Testis (tissue), 3 donors: ENCODE data around the gene FOXL2NB. TPM values are rescaled to one million over a fixed set of nuclear protein-coding genes. Genes with fewer than 3 reads are reported as not detected.

ENCODE experiments used
- DNase-seq: peaks from one replicate; pipeline ENCODE4 v3.0.0-alpha.2; 2019
- H3K27ac ChIP-seq, 2 donors: fragments of 200-600 bp; sonication (generic); one replicate each; pipeline ENCODE4 v1.5.1; 2019
- H3K27me3 ChIP-seq: fragments of 200-600 bp; sonication (generic); one replicate; pipeline ENCODE4 v1.5.1; 2019
- H3K36me3 ChIP-seq: fragments of 200-600 bp; sonication (generic); one replicate; pipeline ENCODE4 v1.5.1; 2017; ENCODE audit warnings: low read depth; ENCODE audit errors: missing control alignments
- H3K4me1 ChIP-seq: fragments of 200-600 bp; sonication (generic); one replicate; pipeline ENCODE4 v1.5.1; 2019
- H3K4me3 ChIP-seq, 2 donors: fragments of 200-600 bp; sonication (generic); one replicate each; pipeline ENCODE4 v1.5.1; 2017 to 2019
- H3K9me3 ChIP-seq: fragments of 200-600 bp; sonication (generic); one replicate; pipeline ENCODE4 v1.5.1; 2017
- POLR2A ChIP-seq: fragments of 450-650 bp; IDR thresholded peaks from one replicate; pipeline ENCODE4 v1.6.1; 2017; ENCODE audit warnings: antibody characterized with exemption, mild to moderate bottlenecking, moderate library complexity
- WGBS, 2 donors: methylation state at CpG; one replicate each; pipeline ENCODE4 v1.1.5; 2018; 5-methylcytosine and 5-hydroxymethylcytosine counted together
- intact Hi-C: fragments of 100-400 bp; cut with DNase I; formaldehyde crosslinking; loops from one replicate; pipeline ENCODE4 v1.15.1; 2023; ENCODE audit warnings: low total_unique reads
- polyA plus RNA-seq: library from polyadenylated mRNA; stranded (reverse); fragments of 350-450 nt; fragmentation: Illumina TruSeq; extraction: RNeasy Lipid Tissue Mini Kit (QIAGEN cat#74804); gene quantifications from one replicate; pipeline ENCODE4 v1.2.3, GENCODE V29; 2014; ENCODE audit warnings: low read depth, low replicate concordance; ENCODE audit not compliant: insufficient read depth
- total RNA-seq, 2 donors: library from RNA; depleted of rRNA; stranded (reverse); fragments of >200 nt; gene quantifications; one replicate each; pipeline ENCODE4 v1.2.3, GENCODE V29; 2016
- TF ChIP-seq, protein P1 (sequence below), 3 experiments: fragments of 450-650 bp in 2 of 3; fragments of 200-600 bp in 1 of 3; sonication (generic) in 1 of 3; IDR thresholded peaks; one replicate each; pipeline ENCODE4 v1.5.1; 2016 to 2019; ENCODE audit warnings: antibody characterized with exemption in 3 of 3, mild to moderate bottlenecking in 2 of 3, moderate library complexity in 1 of 3

The FOXL2NB gene
- total and polyA plus RNA-seq, 3 donors from 2014 or later, result 2.3 to 2.8 (median 2.7) TPM

GRCh38 chr3:138972941-138973340 lies 25.9 kb downstream of the FOXL2NB start:
- Histone ChIP-seq H3K27me3 (no peaks in the 10 kb centered on the region), H3K9me3 (no peaks in the 10 kb centered on the region), H3K27ac (no peak overlapping the region), H3K4me1 (no peaks in the 10 kb centered on the region), H3K4me3 (no peak overlapping the region), H3K36me3 (no peaks in the 10 kb centered on the region)
- no peak for TF ChIP-seq POLR2A
- TF ChIP-seq, protein P1, sequence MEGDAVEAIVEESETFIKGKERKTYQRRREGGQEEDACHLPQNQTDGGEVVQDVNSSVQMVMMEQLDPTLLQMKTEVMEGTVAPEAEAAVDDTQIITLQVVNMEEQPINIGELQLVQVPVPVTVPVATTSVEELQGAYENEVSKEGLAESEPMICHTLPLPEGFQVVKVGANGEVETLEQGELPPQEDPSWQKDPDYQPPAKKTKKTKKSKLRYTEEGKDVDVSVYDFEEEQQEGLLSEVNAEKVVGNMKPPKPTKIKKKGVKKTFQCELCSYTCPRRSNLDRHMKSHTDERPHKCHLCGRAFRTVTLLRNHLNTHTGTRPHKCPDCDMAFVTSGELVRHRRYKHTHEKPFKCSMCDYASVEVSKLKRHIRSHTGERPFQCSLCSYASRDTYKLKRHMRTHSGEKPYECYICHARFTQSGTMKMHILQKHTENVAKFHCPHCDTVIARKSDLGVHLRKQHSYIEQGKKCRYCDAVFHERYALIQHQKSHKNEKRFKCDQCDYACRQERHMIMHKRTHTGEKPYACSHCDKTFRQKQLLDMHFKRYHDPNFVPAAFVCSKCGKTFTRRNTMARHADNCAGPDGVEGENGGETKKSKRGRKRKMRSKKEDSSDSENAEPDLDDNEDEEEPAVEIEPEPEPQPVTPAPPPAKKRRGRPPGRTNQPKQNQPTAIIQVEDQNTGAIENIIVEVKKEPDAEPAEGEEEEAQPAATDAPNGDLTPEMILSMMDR (IDR thresholded peaks at IDR 0.05), result no peak
- intact Hi-C loops, result no loop called here
- no peak for DNase-seq
- WGBS, 2 donors, result 87 to 95% methylated on average over 5 of the region's 5 CpGs

- H3K27ac ChIP-seq, result no peak overlapping the region
- no peaks in the 10 kb centered on the region for H3K36me3 ChIP-seq
- no peak for TF ChIP-seq POLR2A
- TF ChIP-seq, protein P1 (IDR thresholded peaks at IDR 0.05), result no peak
- H3K9me3 ChIP-seq, result no peaks in the 10 kb centered on the region
- no peak overlapping the region for H3K4me3 ChIP-seq
- DNase-seq, result no peak
- 81 to 95% methylated on average over 5 of the region's 5 CpGs for WGBS, 2 donors
- no peaks in the 10 kb centered on the region for H3K4me1 ChIP-seq
- H3K27me3 ChIP-seq, result no peaks in the 10 kb centered on the region
- intact Hi-C loops, result no loop called here
These were observed 27.4 kb downstream of the FOXL2NB start for GRCh38 chr3:138974462-138974861.

DNA sequence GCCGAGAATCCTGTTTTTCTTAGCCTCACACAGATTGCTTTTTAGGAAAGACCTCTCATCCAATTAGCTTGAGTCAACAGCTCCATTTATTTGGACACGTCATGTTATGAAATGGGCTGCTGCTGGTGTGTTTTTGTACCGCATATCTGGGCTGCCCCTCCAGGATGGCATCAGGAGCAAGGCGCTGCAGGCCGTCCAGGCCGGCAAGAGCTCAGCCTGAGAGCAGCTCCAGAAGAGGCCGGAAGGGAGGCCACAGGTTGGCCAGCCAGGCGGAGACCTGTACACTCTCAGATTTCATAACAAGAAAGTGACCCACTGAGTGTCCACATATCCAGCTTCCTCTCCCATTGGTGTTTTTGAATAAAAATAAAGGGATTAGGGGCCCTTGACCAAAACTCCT lies 28.3 kb downstream of the FOXL2NB start:
- no peak overlapping the region for H3K27ac ChIP-seq
- WGBS, 2 donors, result 93 to 95% methylated on average over 8 of the region's 8 CpGs
- no peak for DNase-seq
- intact Hi-C loops, result no loop called here
- no peak overlapping the region for H3K4me3 ChIP-seq
- no peak for TF ChIP-seq POLR2A
- TF ChIP-seq, protein P1 (IDR thresholded peaks at IDR 0.05), result no peak
- no peaks in the 10 kb centered on the region for H3K27me3 ChIP-seq
- no peaks in the 10 kb centered on the region for H3K36me3 ChIP-seq
- no peaks in the 10 kb centered on the region for H3K9me3 ChIP-seq
- no peaks in the 10 kb centered on the region for H3K4me1 ChIP-seq

DNA sequence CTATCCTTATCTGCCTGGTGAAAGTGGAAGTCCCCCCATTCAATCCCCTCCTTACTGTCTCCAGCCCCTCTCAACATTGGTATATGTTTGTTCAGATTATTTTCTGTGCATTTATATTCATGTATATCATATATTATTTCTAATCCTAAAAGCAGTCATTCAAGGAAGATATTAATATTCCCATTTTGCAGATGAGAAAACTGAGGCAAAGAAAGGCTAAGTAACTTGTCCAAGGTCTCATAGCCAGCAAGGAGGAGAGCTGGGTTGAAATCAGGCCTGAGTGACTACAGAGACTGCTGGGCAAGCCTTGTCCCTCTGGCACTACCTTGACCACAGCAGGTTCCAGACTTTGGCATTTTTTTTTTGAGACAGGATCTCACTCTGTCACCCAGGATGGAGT lies 29.0 kb downstream of the FOXL2NB start:
- H3K4me3 ChIP-seq, result no peak overlapping the region
- intact Hi-C loops, result no loop called here
- no peak overlapping the region for H3K27ac ChIP-seq
- TF ChIP-seq POLR2A, result no peak
- TF ChIP-seq, protein P1 (IDR thresholded peaks at IDR 0.05), result no peak
- no peaks in the 10 kb centered on the region for H3K4me1 ChIP-seq
- DNase-seq, result no peak
- H3K27me3 ChIP-seq, result no peaks in the 10 kb centered on the region
- no peaks in the 10 kb centered on the region for H3K9me3 ChIP-seq
- H3K36me3 ChIP-seq, result no peaks in the 10 kb centered on the region

- H3K27me3 ChIP-seq, result no peaks in the 10 kb centered on the region
- TF ChIP-seq POLR2A, result no peak
- TF ChIP-seq, protein P1 (IDR thresholded peaks at IDR 0.05), result no peak
- intact Hi-C loops, result no loop called here
- no peak overlapping the region for H3K4me3 ChIP-seq
- H3K36me3 ChIP-seq, result no peaks in the 10 kb centered on the region
- DNase-seq, result no peak
- H3K9me3 ChIP-seq, result no peaks in the 10 kb centered on the region
- WGBS, 2 donors, result 48 to 64% methylated on average over 3 of the region's 3 CpGs
- H3K4me1 ChIP-seq, result no peaks in the 10 kb centered on the region
- no peak overlapping the region for H3K27ac ChIP-seq
These were observed 37.8 kb downstream of the FOXL2NB start for GRCh38 chr3:138984816-138985215.
